Stimulated activated CD8-positive, alpha-beta memory T cell treated with anti-CD3 and anti-CD28 coated beads, Interleukin-15, amount 100 ng/mL, for 24 hours (primary cell): ENCODE data around the gene CCDC74A.
"Not testable (repeated sequence)": the region's sequence is repeated elsewhere in the genome, so short reads cannot be mapped to it uniquely, and the experiment has no call there.

Experiments
- DNase-seq: peaks from one replicate; pipeline ENCODE4 v3.0.0-alpha.2; 2020; ENCODE audit warnings: low read depth

The CCDC74A gene

GRCh38 chr2:131529864-131530445 lies 2.3 kb downstream of the CCDC74A start:
- not testable (repeated sequence) for DNase-seq

GRCh38 chr2:131530626-131531344 lies 3.1 kb downstream of the CCDC74A start:
- DNase-seq: not testable (repeated sequence)

- not testable (repeated sequence) for DNase-seq
Observed at GRCh38 chr2:131531547-131532185, 4.0 kb downstream of the CCDC74A start.

- DNase-seq: not testable (repeated sequence)
Observed at GRCh38 chr2:131532723-131533608, 5.3 kb downstream of the CCDC74A start.

GRCh38 chr2:131533609-131534316 lies 6.1 kb downstream of the CCDC74A start:
- DNase-seq: not testable (repeated sequence)

GRCh38 chr2:131534317-131534672 lies 6.6 kb downstream of the CCDC74A start:
- not testable (repeated sequence) for DNase-seq

- not testable (repeated sequence) for DNase-seq
Observed at GRCh38 chr2:131534965-131535364, 7.3 kb downstream of the CCDC74A start.

GRCh38 chr2:131535526-131535925 lies 7.8 kb downstream of the CCDC74A start:
- DNase-seq: no peak

- not testable (repeated sequence) for DNase-seq
Observed at GRCh38 chr2:131535951-131536826, 8.5 kb downstream of the CCDC74A start.

GRCh38 chr2:131536841-131537240 lies 9.2 kb downstream of the CCDC74A start:
- DNase-seq: not testable (repeated sequence)

GRCh38 chr2:131538856-131539255 lies 11.2 kb downstream of the CCDC74A start:
- DNase-seq: not testable (repeated sequence)

- no peak for DNase-seq
Observed at GRCh38 chr2:131542438-131543384, 15.0 kb downstream of the CCDC74A start.

GRCh38 chr2:131543385-131543891 lies 15.8 kb downstream of the CCDC74A start:
- DNase-seq: no peak

GRCh38 chr2:131544006-131544812 lies 16.5 kb downstream of the CCDC74A start:
- DNase-seq: not testable (repeated sequence)

GRCh38 chr2:131544813-131545165 lies 17.1 kb downstream of the CCDC74A start:
- not testable (repeated sequence) for DNase-seq

- DNase-seq: no peak
Observed at GRCh38 chr2:131552871-131553270, 25.2 kb downstream of the CCDC74A start.

- no peak for DNase-seq
Observed at GRCh38 chr2:131556998-131557397, 29.3 kb downstream of the CCDC74A start.

GRCh38 chr2:131557558-131558321 lies 30.1 kb downstream of the CCDC74A start:
- no peak for DNase-seq
